Measurements from ENCODE around the gene PLA2G2C.

DNA sequence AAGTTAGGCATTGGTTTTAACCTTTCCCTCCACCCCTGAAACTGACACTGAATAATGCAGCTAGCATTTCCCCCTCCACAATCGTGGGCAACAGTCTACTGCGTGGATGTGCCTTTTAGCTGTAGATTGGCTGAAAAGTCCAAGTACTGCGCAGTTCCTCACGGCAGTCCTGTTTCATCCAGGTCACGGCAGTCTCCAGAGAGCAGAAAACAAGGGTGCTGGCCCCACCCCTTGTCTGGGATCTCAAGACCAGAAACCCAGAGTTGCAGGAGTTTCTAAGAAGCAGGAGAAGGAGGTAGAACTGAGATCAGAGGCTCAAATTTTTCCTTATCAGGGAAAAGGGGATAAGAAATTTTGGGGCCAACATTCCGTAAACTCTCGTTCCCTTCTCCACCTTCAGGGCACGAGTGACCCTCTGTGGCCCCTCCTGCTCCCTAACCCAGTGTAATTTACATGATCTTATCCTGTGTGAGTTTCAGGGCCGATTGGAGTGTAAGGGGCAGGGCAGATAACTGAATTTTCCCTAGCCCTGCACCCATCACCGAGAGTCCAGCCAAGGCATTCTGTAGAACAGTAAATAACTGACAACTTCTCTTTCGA lies 25.9 kb upstream of the PLA2G2C start:
- TF ChIP-seq GATA3 (IDR thresholded peaks at IDR 0.05; ENCODE audit: low read depth, low read length) = no peak
- no peak for TF ChIP-seq GATA2 (IDR thresholded peaks at IDR 0.05; ENCODE audit: low read depth, low read length)

All from SH-SY5Y (cell line).